Keratinocyte (primary cell): ENCODE measurements around the gene PARK7. TPM values are rescaled to one million over a fixed set of nuclear protein-coding genes. Genes with fewer than 3 reads are reported as not detected.

ENCODE experiments used
- DNase-seq: peaks from one replicate; pipeline ENCODE4 v3.0.0-alpha.2; 2011; ENCODE audit warnings: low read depth, missing footprints, low spot score
- FAIRE-seq: peaks from 2 replicates; lab custom pipeline; 2011; peaks lifted over from hg19 to GRCh38; lab: Jason Lieb, UNC
- H2AFZ ChIP-seq: 2 replicates; pipeline ENCODE4 v1.6.0; 2012; ENCODE audit warnings: low read length, control low read depth, inconsistent platforms; ENCODE audit not compliant: control insufficient read depth
- H3K27ac ChIP-seq: 2 replicates; pipeline ENCODE4 v1.5.1; 2011; ENCODE audit warnings: low read length; ENCODE audit not compliant: control insufficient read depth, insufficient read depth
- H3K27me3 ChIP-seq: 3 replicates; pipeline ENCODE4 v1.6.0; 2011; ENCODE audit warnings: low read length; ENCODE audit not compliant: control insufficient read depth, insufficient read depth; ENCODE audit errors: extremely low read depth
- H3K36me3 ChIP-seq, 2 experiments: 2 replicates in 1 of 2; 3 replicates in 1 of 2; pipeline ENCODE4 v1.5.1; 2011; ENCODE audit warnings: low read length in 2 of 2, mild to moderate bottlenecking in 1 of 2; ENCODE audit not compliant: control insufficient read depth in 2 of 2, insufficient read depth in 2 of 2; ENCODE audit errors: extremely low read depth in 1 of 2
- H3K4me1 ChIP-seq: 3 replicates; pipeline ENCODE4 v1.5.1; 2011; ENCODE audit warnings: low read length; ENCODE audit not compliant: control insufficient read depth, insufficient read depth; ENCODE audit errors: extremely low read depth
- H3K4me2 ChIP-seq: 3 replicates; pipeline ENCODE4 v1.6.0; 2011; ENCODE audit warnings: low read depth, low read length; ENCODE audit not compliant: control insufficient read depth, insufficient read depth; ENCODE audit errors: extremely low read depth
- H3K4me3 ChIP-seq, 3 experiments: fragments of 200-600 bp in 1 of 3; sonication (generic) in 1 of 3; 2 replicates in 2 of 3; 3 replicates in 1 of 3; pipeline ENCODE4 v1.5.1; 2011 to 2016; ENCODE audit warnings: low read length in 3 of 3, mild to moderate bottlenecking in 3 of 3, control low read depth in 2 of 3, inconsistent platforms in 1 of 3, low read depth in 1 of 3, mixed read lengths in 1 of 3, mixed run types in 1 of 3, moderate library complexity in 1 of 3; ENCODE audit not compliant: control insufficient read depth in 2 of 3, insufficient read depth in 2 of 3; ENCODE audit errors: extremely low read depth in 1 of 3
- H3K79me2 ChIP-seq: 2 replicates; pipeline ENCODE4 v1.6.0; 2012; ENCODE audit warnings: low read length; ENCODE audit not compliant: control insufficient read depth, insufficient read depth
- H3K9ac ChIP-seq: 3 replicates; pipeline ENCODE4 v1.6.0; 2011; ENCODE audit warnings: low read length; ENCODE audit not compliant: control insufficient read depth, insufficient read depth; ENCODE audit errors: extremely low read depth
- H3K9me1 ChIP-seq: 3 replicates; pipeline ENCODE4 v1.6.0; 2011; ENCODE audit warnings: low read length; ENCODE audit not compliant: control insufficient read depth, insufficient read depth; ENCODE audit errors: extremely low read depth
- H3K9me3 ChIP-seq: 2 replicates; pipeline ENCODE4 v1.5.1; 2012; ENCODE audit warnings: low read depth, low read length; ENCODE audit not compliant: control insufficient read depth
- H4K20me1 ChIP-seq: 3 replicates; pipeline ENCODE4 v1.6.0; 2011; ENCODE audit warnings: low read length; ENCODE audit not compliant: control insufficient read depth, insufficient read depth; ENCODE audit errors: extremely low read depth
- CTCF ChIP-seq, 3 experiments: IDR thresholded peaks in 1 of 3; conservative IDR thresholded peaks in 1 of 3; optimal IDR thresholded peaks in 1 of 3; 2 replicates in 2 of 3; 3 replicates in 1 of 3; pipeline versions ENCODE3 to v1.5.1; 2011; ENCODE audit warnings: low read length in 3 of 3, mild to moderate bottlenecking in 3 of 3, moderate library complexity in 2 of 3, control low read depth in 1 of 3, inconsistent platforms in 1 of 3; ENCODE audit not compliant: insufficient read depth in 2 of 3; ENCODE audit errors: extremely low read depth in 1 of 3
- EZH2 ChIP-seq: IDR thresholded peaks from one replicate; pipeline ENCODE4 v1.6.1; 2012; ENCODE audit warnings: inconsistent platforms, mild to moderate bottlenecking, low read length, moderate library complexity
- dilution Hi-C: fragments of 300-500 bp; cut with MboI; formaldehyde crosslinking; loops from one replicate; pipeline ENCODE4 v1.7.0; 2020; ENCODE audit warnings: low sequenced_read_pairs; ENCODE audit not compliant: extremely low pct_ligation_motif_present
- polyA plus RNA-seq, 5 experiments: library from polyadenylated mRNA; depleted of rRNA in 3 of 5; stranded (reverse) in 3 of 5; stranded (forward) in 1 of 5; unstranded in 1 of 5; fragments of >200 nt; gene quantifications; 1 replicate in 1 of 5; 2 replicates in 3 of 5; 3 replicates in 1 of 5; pipeline versions ENCODE4 v1.2.1 to v1.2.3, GENCODE V29; 2011 to 2012; ENCODE audit warnings: missing spikeins in 2 of 5, low read depth in 1 of 5, low replicate concordance in 1 of 5

PARK7 gene
- polyA plus RNA-seq, 1 donor (not counting 4 experiments of a cell fraction or from before 2014, with no cell fraction given) = 502 TPM

DNA sequence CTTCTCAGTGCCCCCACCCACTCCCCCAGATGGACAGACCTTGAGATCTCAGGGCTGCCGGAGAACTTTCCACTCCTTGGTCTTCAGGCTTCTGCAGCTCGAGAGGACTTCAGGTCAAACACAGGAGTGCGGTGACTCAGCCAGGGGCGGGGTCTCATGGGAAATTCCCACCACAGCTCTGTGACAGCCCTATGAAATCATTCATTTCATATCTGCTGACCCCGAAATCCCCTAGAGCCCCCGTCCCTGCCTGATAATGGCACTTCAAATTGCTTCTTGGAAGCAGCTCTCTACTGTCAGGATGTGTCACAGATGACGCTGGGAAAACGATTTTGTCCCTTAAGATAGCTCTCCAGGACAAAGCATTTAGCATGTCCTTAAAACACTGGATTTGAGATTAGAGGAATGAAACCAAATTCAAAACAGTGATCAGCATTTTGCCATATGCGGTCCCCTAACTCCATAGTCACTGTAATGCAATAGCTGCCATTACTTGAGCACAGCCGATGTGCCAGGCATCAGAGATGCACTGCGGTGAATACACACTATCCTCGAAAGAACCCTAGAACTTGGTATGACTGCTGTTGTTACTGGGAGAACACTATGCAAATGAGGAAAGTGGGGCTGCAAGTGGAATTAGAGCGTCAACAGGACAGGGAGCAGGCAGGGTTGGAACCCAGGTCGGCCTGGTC lies 20.6 kb upstream of the PARK7 start, which contains the start of gene TNFRSF9:
Gene TNFRSF9, minus strand, starts transcription at position 95 of the 692 bp plus-strand sequence. CDS start 845 bp downstream, outside the sequence.
- no peaks in the 10 kb centered on the region for H3K79me2 ChIP-seq
- dilution Hi-C loops = no loop called here
- H3K4me2 ChIP-seq = no peak within 1 kb of the TSS
- DNase-seq (no peak), FAIRE-seq (no peak)
- no peaks in the 10 kb centered on the region for H3K9me1 ChIP-seq
- no peaks in the 10 kb centered on the region for H3K36me3 ChIP-seq
- peaks cover 2% of the 10 kb centered on the region for H3K4me1 ChIP-seq
- H3K4me3 ChIP-seq = no peak within 1 kb of the TSS
- peaks cover 26% of the 10 kb centered on the region for H3K27me3 ChIP-seq
- TF ChIP-seq EZH2 = no peak
- TF ChIP-seq CTCF (optimal IDR thresholded peaks at IDR 0.05 in 1 of 3, IDR thresholded peaks at IDR 0.05 in 1 of 3, conservative IDR thresholded peaks at IDR 0.05 in 1 of 3; ENCODE audit: extremely low read depth in 1 of 3, insufficient read depth in 2 of 3, low read length in 3 of 3) = no peak
- H3K27ac ChIP-seq = no peak within 1 kb of the TSS
- no peak within 1 kb of the TSS for H2AFZ ChIP-seq
- no peak within 1 kb of the TSS for H3K9ac ChIP-seq
- no peaks in the 10 kb centered on the region for H4K20me1 ChIP-seq
- H3K9me3 ChIP-seq = no peaks in the 10 kb centered on the region

- TF ChIP-seq EZH2 = no peak
- no peak for TF ChIP-seq CTCF (optimal IDR thresholded peaks at IDR 0.05 in 1 of 3, IDR thresholded peaks at IDR 0.05 in 1 of 3, conservative IDR thresholded peaks at IDR 0.05 in 1 of 3; ENCODE audit: extremely low read depth in 1 of 3, insufficient read depth in 2 of 3, low read length in 3 of 3)
- peaks cover 2% of the 10 kb centered on the region for H3K4me1 ChIP-seq
- H3K9me3 ChIP-seq = no peaks in the 10 kb centered on the region
- no peaks in the 10 kb centered on the region for H3K9me1 ChIP-seq
- H3K79me2 ChIP-seq = no peaks in the 10 kb centered on the region
- FAIRE-seq = no peak
- peaks cover 26% of the 10 kb centered on the region for H3K27me3 ChIP-seq
- dilution Hi-C loops = no loop called here
- H3K36me3 ChIP-seq = no peaks in the 10 kb centered on the region
- H3K9ac ChIP-seq = no peak overlapping the region
- H3K4me3 ChIP-seq = no peak overlapping the region
- H2AFZ ChIP-seq = no peak overlapping the region
- no peaks in the 10 kb centered on the region for H4K20me1 ChIP-seq
- no peak overlapping the region for H3K4me2 ChIP-seq
- no peak for DNase-seq
- H3K27ac ChIP-seq = no peak overlapping the region
Observed at GRCh38 chr1:7941437-7941793, 20.1 kb upstream of the PARK7 start.
